Activated CD8-positive, alpha-beta memory T cell treated with anti-CD3 and anti-CD28 coated beads, Interleukin-2, amount 50 U/mL, for 24 hours (primary cell): ENCODE results near the gene PRKG1.

Experiments
- DNase-seq: peaks from one replicate; pipeline ENCODE4 v3.0.0-alpha.2; 2020; ENCODE audit errors: extremely low read depth

Gene PRKG1

DNA sequence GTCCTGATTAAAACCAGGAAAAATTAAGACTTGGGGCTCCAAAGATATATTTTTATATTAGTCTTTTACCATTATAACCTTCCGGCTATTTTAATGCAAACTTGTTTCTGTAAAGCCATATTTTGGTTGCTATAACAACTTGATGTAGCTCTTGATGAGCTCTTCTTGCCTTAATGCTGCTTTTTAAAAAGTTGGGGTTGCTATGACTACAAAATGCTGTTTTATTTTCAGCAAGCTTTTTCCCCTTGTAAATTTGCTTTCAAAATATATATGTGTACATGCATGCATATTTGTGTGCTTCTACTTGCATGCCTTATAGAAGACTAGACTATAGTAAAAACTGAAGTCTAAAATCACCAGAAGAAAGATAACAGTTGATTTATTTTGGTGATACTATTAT is 525.4 kb downstream of the PRKG1 start:
- no peak for DNase-seq

DNA sequence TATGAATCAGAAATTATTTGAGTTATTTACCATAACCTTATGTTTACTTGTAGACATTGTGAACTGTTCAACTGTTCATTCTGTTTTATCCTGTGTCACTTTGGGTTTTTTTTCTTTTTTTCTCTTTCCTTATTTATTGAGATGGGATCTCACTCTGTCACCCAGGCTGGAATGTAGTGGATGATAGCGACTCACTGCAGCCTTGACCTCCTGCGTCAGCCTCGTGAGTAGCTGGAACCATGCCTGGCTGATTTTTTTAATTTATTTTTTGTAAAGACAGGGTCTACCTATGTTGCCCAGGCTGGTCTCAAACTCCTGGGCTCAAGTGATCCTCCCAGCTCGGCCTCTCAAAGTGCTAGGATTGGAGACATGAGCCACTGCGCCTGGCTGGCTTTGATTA is 528.0 kb downstream of the PRKG1 start:
- no peak for DNase-seq

DNA sequence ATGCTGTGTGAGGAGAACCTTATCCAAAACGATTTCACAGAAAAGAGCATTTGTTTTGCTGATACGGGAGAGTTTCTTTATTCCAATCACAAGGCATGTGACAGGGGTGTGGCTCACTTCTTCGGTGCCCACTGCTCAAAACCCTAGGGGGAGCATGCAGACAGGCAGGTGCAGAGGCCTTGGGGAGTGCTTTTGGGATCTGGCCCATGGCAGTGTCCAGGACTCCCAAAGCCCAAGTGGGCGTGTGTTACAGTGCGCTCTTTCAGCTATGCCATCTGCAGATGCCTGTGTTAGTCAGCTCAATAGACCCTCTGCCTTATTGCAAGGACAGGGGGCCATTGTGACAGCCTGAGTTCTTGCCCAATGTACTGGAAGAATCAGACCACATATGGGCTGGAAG is 530.3 kb downstream of the PRKG1 start:
- DNase-seq, result no peak

DNA sequence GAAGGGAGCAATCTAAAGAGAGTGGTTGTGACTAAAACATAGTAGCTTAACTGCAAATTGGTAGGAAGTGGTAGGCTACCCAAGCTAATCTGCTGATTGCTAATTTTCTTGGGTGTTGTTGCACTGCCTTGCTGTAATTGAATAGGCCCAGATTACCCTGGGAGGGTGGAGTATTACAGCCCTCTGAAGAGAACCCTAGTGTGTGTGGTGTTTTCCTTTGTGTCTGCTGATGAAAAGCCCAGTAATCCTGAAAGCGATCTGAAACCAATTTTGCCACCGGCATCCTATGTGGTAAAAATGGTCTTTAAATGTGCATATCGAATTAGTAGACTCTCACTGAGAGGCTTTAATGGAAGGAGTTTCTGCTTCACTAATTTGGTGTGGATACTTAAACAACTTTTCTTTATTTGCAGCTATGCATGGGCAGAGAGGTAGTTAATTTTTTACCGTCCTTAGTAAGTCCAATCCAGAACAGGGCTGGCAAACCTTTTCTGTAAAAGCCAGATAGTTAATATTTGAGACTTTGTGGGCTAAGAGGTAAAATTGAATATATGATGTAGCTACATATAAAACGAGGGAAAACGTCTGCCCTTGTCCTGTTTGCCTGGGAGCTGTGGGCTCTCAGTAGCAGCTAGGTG is 532.7 kb downstream of the PRKG1 start:
- no peak for DNase-seq

DNA sequence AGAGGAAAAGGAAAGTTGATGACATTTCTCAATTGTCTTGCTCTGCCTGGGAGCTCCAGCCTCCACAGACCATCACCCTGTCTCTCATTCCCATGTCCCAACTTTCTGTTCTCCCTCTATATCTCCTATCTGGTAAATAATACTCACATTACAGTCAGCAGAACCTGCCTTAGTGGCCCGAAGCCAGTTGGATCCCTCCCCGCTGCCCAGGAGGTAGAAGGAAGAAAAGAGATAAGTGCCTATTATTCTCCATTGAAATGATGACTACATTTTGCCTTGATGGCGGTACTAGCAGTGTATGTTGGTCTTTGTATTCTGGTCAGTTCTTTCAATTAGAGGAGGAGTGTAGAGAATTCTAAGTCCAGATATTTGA is 533.2 kb downstream of the PRKG1 start:
- no peak for DNase-seq

DNA sequence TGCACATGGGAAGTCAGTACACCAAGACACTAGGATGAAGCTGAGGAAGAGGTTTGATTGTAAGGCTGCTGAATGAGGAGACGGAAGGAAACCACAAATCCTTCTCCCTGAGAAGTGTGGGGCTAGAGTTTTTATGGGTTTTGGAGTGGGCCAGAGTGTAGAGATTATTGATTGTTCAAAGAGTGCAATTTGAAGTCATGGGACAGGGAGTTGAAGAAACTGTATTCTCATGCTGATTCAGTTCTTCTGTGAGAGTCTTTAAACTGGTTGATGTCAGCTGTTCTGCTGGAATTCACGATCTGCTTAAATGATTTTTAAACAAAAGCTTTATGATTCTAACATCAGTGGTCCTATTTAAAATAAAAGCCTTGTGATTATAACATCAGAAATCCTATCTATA is 533.9 kb downstream of the PRKG1 start:
- no peak for DNase-seq

DNA sequence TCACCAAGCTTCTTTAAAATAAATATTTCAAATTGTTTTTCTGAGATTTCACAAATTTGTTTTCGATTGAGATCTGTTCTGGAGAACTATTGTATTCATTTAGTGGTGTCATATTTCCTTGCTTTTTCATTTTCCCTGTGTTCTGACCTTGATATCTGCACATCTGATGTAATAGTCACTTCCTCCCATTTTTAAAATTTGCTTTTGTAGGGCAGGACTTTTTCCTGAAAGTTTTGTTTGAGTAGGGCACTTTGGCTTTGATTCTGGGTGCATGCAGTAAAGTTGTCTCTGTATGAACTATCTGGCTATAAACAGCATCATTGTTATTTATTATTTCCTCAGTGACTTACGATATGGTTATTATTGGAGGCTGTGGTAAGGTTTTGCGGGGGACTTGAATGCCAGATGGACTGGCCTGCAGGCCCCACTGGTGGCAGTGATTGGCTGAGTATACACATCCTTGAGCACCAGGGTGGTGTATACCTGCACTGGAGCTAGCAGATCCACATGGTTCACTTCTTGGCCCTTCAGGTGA is 541.5 kb downstream of the PRKG1 start:
- DNase-seq, result no peak

DNA sequence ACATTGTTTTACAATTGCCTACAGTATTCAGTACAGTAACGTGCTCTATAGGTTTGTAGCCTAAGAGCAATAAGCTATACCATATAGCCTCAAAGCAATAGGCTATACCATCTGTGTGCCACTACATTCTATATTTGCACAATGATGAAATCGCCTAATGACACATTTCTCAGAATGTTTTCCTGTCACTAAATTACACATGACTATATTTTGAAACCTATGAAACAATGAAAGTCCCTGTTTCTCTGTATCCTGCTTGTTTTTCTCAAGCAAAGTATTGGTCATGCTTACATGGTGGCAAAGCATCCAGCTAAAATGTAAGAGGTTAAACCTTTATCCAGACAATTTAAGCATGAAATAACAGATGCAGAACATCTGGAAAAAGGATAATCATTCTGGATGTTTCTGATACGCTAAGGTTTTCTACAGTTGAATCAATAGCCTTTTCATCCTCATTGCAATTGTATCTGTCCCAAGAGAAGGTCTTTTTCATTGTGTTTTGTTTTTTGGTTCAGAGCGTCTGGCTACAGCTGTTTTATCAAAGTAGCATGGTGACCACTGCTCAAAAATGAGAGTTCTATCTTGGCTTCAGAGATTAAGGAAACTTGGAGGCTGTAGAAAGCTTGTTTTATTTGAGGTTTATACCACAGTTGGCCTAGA is 543.4 kb downstream of the PRKG1 start:
- no peak for DNase-seq

DNA sequence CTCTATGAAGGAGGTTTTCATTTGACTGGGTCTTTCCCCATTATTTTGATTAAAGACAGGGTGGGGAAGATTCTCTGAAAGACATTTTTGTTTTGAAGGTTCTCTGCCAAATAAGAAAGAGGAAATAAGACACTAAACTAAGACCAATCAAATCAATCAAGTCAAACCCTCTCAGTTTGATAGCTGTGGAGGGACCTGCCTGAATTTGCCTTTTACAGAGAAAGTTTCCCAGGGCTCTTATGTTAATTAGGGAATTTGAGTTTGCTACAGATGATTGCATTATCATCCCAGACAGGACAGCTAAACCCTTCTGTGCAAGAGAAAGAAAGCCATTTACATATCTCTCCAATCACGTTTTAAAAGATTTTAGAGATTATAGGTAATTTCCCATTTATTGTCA is 545.1 kb downstream of the PRKG1 start:
- DNase-seq, result no peak

DNA sequence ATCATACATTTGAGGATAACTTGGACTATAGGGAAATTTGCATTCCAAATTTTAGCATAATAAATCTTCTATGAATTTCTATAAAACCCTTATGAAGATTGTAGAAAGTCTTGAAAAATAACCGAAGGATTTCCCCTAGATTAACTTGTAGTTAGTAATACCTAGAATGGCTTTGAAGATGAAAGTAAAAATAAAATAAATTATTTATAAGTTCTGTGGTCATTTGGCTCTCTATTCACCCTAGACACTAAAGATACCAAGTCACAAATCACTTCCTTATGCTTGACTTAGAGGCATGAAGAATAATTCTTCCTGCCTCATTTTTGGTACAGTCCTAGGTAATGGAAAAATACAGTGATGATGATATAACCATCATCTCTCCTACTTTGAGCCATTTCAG is 545.8 kb downstream of the PRKG1 start:
- no peak for DNase-seq

DNA sequence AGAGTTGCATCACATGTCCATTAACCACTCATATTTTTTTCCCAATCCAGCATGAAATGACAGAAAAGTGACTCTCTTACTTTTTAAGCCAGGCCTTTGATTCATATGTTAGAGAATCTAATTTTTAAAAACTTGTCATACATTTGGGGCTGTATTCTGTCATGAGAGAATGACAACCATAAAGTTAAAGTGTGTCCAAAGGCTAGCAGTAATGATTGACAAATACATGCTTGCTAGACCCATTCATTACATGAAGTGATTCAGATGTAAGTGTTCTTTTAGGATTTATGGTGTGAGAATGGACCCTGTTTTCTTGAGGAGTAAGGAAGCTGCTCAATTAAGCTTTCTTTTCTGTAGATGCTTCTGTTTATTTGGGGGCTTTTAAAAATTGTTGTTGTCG is 549.7 kb downstream of the PRKG1 start:
- no peak for DNase-seq

DNA sequence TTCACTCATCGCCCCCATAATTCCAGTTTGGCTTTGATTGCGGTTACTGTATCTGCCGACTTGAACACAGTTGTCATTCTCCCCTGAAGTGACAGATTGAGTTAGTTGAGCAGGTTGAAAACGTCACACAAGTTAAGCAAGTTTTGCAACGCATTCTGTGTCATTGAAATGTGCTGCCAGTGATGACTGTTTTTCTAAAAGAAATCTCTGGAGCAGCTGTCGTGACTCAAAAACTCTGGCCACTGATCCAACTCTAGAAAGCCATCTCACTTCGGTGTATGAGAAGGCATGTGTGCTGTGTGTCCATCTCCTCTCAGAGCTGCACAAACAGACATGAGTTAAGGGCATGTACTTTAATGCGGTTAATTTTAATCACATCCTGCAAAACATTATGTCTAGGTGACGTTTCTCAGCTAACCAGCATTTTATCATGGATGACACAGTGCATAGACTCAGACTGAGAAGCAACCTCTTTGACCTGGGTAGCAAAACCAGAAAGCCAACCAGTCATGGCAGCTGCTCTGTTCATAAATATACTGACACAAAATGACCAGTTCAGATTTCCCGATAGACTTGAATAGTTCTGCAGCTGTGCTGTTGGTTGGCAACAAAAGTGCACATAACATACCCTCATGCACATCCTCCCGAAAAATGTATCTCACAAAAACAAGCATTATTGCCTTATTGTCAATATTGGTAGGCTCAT is 555.8 kb downstream of the PRKG1 start:
- no peak for DNase-seq

DNA sequence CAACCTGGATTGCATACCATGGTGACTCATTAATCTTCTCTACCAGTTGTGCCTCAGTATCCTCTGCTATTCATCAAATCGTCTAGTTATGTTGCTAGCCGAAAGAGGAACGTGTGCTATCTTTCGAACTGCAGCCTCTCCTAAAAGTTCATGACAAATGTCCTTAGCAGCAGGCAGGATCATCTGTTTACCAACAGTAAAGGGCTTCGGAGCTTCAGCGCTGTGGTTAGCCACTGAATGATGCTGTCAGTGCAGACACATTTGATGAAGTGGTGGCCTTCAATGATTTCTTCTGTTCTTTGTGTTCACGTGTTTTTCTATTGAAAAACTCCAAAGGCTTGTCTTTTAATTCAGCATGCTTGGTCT is 556.3 kb downstream of the PRKG1 start:
- no peak for DNase-seq

DNA sequence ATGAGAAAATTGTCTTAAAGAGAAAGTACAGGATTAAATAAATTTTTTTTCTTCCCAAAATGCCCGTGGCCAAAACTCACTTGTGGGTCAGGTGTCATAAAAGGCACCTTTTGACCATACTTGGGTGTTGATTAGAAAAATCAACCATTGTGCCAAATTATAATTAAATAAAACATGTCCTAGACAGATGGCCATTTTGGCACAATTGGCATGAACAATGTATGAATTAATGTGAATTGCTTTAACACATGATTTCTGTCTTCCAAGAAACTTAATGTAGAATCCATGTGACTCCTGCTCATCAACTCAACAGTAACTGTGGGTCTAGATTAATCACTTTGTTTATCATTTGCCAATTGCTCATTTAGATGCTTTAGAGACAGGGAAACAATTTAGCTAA is 561.1 kb downstream of the PRKG1 start:
- DNase-seq, result no peak

DNA sequence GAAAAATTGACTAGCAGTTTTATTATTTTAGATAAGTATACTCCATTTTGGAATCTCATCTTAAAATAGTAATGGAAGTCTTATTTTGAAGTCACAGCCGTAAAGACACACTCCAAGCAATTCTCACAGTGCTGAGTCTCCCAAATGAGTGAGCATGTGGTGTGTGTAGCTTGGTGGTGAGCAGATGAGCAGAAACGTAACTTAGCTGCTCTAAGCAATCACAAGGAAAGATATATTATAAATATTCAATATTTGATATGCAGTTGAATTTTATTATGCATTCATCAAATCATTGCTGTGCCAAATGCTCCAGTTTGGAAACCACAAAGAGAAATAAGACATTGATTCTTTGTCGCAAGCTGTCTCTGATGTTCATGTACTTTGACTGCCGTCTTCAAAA is 563.9 kb downstream of the PRKG1 start:
- no peak for DNase-seq

DNA sequence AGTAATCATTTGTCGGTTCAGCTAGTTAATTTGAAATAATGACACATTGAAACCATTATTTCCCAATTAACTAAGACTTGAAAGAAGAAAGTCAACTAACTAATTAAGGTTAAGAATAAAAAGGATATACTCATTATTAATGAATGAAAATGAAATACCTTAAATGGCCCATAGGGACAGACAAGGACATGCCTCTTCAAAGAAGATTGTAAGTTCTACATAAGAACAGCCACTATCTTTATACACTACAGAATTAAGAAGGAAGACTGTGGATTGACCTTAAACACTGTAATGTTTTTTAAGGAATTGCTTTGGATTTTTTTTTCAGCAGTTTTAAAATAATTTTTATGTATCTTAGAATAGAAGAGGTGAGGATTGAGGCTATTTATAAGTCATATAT is 564.5 kb downstream of the PRKG1 start:
- no peak for DNase-seq

DNA sequence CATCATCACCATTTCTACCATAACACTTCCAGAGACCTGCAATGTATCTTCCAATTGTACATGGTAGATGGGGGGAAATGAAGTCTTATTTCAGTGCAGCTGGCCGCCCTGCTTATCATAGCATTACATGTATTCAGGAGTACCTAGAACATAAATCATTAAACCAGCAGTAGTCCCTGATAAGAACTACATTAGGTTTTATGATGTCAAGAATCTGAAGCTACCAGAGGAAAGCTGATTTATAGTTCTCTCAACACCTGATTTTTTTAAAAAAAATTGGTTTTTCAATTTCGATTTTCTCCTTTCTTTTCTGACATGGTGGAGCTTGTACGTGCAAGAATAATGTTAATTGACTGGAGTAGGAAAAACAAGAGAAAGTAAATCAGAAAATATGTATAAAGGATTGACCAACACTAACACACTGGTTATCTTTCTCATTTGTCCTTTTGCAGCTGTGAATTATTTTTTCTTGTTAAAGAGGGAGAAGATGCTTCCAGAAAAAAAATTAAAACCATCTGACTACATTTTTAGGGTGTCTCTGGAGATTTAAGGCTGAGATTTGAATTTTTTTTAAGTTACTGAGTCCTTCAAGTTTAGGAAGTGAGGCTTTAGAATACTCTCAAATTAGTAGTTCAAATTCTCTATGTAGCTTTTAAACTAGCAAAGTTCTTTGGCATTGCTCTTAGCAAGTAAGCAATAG is 566.0 kb downstream of the PRKG1 start:
- DNase-seq, result no peak

DNA sequence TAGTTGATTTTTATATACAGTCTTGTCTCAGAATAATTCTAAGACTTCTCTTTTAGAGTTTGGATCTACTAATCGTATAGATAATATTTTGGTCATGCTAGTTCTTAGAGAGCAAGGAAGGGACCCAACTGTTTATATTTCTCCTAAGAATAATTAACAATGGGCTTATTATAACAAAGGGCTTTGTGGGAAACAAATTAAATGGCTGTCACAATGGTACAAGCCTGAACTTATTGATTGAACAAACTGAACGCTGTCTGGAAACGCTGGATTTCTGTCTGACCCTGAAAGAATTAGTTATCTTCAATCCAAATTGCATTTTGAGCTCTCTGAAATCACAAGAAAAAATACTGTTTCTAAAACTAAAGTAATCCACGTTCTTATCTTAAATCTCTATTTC is 568.3 kb downstream of the PRKG1 start:
- no peak for DNase-seq

DNA sequence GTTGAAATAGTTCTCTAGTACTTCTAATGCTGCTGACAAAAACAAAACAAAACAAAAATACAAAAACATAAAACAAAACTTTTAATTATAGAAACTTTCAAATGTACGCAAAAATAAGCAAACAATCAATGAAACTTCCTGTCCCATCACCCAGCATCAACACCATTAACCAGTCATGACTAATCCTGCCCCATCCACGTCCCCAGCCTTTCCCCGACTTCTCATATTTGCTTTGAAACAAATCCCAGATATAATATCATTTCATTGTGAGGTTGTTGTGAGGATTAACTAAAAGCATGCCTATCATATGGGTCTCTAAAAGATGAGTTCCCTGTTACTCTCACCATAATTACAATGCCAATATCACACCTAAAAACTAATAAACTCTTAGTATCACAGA is 569.4 kb downstream of the PRKG1 start:
- no peak for DNase-seq

DNA sequence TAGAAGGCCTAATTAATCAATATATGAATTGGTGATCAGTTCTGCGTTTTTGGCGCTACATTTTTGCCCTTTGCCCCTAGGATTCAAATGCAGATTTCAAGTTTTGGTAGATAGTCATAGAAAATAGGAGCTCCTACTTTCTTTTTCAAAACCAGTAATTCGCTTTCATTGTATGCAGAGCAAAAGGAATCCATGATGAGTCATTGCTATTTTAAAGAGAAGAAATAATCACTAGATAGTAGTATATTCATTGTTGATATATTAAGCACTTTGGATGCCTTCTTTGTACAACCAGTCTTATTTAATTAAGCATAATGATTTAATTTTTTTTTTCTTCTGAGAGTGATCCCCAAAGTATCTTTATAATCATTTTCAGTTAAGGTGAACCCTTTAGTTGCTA is 574.8 kb downstream of the PRKG1 start:
- no peak for DNase-seq

DNA sequence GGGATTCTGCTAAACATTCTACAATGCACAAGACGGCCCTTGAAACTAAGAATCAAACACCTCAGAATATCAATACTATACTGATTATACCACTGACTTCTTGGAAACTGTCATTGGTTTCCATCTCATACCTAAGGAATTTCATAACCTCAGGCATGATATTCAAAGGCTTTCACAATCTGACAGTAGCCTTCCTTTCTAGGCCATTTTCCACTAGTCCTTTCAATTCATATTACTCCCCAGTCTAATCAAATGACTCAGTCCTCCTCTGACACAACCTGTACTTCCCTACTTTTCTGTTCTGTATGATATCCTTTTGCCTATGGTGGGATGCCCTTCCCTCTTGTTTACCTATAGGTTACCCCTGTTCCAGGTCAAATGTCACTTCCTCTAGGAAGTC is 576.8 kb downstream of the PRKG1 start:
- no peak for DNase-seq

DNA sequence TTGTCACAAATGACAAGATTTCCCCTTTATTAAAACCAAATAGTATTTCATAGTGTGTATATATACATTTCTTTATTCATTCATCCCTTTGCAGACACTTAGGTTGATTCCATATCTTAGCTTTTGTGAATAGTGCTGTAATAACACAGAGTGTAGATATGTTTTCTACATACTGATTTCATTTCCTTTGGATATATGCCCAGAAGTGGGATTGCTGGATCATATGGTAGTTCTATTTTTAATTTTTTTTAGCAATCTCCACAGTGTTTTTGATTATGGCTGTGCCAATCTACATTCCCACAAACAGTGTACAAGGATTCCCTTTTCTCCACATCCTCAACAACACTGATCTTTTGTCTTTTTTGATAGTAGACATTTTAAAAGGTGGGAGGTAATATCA is 578.7 kb downstream of the PRKG1 start:
- DNase-seq, result no peak

DNA sequence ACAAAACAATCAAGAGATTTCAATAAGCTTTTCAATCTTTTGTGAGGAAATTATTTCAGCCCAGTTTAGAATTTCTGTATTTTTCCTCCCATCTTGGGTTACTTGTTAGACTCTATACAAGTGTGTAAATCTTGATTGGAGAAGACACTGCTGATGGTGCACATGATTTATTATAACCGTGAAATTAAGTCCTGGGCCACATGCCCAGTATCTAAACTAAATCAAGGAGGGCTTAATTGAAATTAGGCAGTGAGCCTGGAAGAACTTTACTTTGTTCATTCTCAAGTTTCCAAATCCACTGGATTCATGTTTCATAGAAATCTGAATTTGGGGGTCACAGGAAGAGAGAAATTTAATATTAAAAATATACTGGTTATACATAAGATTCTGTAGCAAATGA is 580.6 kb downstream of the PRKG1 start:
- no peak for DNase-seq
